Lung microvascular endothelial cell (primary cell): Measurements from ENCODE around the gene SMAD5. TPM values are rescaled to one million over a fixed set of nuclear protein-coding genes. Genes with fewer than 3 reads are reported as not detected.

ENCODE experiments used
- DNase-seq, 2 donors: peaks; one replicate each; pipeline versions ENCODE4 v3.0.0 to v3.0.0-alpha.2; 2010; ENCODE audit warnings: low read depth in 2 of 2
- total RNA-seq: library from RNA; depleted of rRNA; stranded (reverse); fragments of >200 nt; gene quantifications from 2 replicates; pipeline ENCODE4 v1.2.1, GENCODE V29; 2014

Gene SMAD5
- total RNA-seq = 26.2 and 28.6 TPM in 2 replicates

GRCh38 chr5:136132557-136133221 is at the start of gene SMAD5:
Gene SMAD5 (plus strand): TSS chr5:136132845. CDS start chr5:136153761, 20,916 bp downstream.
- peak; percentile 97 for DNase-seq

DNA sequence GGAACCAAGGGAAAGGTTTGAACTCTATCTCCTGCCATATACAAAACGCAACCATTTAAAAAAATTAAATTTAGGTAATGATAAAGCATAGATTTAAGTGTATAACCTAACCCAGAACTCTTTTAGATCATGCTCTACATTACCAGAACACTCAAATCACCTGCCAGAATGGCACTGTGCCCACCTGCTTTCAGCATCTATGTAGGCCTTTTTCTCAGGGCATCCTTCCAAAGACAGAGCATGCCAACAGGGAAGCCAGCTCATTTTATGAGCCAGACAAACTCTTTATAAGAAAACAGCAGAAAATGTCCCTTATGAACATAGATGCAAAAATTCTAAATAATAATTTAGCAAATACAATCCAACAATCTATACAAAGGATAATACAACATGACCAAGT is 47.9 kb upstream of the SMAD5 start:
- DNase-seq = no peak

DNA sequence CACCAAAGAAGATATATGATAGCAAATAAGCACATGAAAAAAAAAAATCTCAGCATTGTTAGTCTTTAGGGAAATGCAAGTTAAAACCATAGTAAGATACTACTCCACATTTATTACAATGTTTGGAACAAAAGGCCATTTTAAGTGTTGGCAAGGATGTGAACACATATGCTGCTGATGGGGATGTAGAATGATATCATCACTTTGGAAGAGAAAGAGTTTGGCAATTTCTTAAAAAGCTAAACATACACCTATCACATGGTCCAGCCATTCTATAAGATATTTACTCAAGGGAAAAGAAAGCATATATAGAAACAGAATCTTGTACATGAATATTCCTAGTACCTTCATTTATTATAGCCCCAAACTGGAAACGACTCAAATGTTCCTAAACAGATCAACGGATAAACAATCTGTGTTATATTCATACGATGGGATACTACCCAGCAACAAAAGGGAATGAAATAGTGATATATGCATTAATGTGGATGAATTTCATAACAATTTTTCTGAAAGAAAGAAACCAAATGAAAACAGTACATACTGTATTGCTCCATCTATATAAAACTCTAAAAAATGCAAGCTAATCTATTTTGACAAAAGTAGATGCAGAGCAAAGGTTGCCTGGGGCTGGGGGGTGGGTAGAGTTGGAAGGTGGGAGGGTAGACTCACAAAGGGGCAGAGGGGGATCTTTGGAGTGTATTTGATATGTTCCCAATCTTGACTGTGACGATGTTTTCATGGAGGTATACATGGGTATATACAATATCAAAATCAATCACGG is 45.7 kb upstream of the SMAD5 start:
- DNase-seq = no peak

- peak; percentile 11 to 84 for DNase-seq
These were observed 44.4 kb upstream of the SMAD5 start for GRCh38 chr5:136087961-136088871.

DNA sequence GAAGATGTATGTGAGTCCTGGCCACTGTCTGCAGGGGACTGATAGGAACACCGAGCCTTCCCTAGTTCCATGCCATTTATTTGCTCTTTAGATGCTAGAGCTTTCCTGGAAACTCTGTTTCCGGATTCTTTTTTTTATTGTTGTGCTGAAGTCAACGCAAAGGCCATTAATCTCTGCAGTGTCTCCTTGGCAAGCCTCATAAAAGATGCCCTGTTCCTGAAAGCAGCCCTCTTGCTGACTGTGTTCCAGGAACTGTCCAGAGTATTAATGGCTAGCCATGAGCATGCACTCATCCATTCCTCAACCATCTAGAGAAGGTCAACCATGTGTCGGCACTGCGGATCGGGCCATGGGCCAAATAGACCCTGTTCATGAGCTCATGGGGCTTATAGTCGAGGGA is 42.9 kb upstream of the SMAD5 start:
- peak in 1 of 2 donors; percentile 58 for DNase-seq

- no peak for DNase-seq
These were observed 42.3 kb upstream of the SMAD5 start for GRCh38 chr5:136090319-136090718.

DNA sequence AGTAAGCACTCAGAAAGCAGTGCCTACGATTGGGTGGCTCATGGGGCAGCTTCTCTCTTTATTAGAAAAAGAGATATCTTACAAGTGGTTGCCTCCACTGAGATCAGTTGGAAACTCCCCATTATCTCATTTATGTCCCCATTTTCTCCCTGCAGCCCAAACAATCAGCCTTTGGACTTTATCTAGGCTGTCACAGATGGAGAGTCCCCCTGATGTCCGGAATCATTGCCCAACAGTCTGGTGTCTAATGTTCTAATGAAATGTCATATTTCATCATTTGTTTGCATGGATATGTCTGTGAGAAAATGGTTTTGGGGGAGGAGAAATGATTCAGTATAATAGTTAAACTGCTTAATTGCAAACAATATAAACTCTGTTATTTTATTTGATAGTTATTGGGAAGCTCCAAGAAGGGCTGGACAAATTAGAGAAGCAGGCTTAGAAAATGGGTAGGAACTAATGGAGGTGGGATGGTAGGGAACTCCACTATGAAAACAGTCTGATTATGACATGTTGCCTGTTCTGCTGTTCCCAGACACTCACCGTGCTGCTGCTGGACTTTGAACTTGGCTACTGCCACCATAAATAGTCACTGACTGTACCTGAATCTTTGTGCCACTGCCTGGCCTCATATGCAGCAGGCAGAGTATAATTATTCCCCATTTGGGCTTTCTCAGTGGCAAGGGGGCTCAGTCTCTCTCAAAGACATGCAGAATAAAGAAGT is 38.3 kb upstream of the SMAD5 start:
- no peak for DNase-seq

DNA sequence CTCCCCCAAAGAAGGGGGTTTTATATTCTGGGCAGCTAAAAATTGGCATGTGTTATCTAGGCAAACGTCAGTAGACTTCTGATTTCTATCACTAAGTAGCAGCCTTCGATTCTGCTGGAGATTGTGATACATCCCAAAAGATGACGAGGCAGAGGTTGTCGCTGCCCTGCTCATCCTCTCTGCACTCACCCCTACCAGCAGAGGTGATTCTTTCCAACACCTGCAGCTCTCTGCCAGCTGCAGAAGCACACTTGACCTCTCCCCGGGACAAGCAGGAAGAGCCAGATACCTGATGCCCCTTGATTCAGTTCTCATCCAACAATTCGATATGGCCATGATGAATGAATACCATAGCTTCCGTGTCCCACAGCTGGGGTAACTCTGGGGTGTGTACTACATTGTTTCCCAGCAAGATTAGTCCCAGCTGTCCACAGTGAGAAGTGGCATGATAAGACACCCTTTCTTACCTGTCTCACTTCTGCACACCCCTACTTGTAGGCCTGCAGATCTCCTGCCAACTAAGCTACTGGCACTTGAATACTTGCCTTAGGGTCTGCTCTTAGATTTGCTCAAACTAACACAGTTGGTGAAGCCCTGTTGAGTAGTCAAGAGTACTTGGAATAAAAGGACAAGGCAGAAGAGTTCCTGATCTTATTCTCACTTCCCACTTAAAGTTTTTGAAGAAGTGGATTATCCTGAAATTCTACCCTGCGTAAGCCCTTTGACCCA is 37.6 kb upstream of the SMAD5 start:
- no peak for DNase-seq

DNA sequence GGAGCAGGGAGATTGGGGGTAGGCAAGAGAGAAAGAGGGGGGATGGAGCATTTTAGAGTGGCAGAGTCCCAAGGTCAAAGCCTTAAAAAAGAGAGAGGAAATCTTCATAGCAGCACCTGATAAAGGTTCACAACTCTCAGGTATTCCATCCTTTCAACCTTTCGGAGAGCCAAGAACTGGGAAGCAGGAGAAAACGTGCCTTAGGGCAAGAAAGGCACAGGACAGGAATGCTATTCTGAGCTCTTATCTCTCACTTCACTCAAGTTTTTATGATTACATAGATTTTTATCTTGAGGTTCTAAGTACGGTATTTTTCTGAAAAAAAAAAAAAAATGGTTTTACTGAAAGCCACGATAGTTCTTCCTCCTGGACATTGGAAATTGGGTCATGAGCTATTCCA is 34.5 kb upstream of the SMAD5 start:
- no peak for DNase-seq

- no peak for DNase-seq
These were observed 32.8 kb upstream of the SMAD5 start for GRCh38 chr5:136099870-136100269.

GRCh38 chr5:136101884-136102283 is 30.8 kb upstream of the SMAD5 start:
- DNase-seq = no peak

- DNase-seq = no peak
These were observed 29.5 kb upstream of the SMAD5 start for GRCh38 chr5:136103118-136103517.

- DNase-seq = peak in 1 of 2 donors; percentile 50
These were observed 28.2 kb upstream of the SMAD5 start for GRCh38 chr5:136104306-136104965.

DNA sequence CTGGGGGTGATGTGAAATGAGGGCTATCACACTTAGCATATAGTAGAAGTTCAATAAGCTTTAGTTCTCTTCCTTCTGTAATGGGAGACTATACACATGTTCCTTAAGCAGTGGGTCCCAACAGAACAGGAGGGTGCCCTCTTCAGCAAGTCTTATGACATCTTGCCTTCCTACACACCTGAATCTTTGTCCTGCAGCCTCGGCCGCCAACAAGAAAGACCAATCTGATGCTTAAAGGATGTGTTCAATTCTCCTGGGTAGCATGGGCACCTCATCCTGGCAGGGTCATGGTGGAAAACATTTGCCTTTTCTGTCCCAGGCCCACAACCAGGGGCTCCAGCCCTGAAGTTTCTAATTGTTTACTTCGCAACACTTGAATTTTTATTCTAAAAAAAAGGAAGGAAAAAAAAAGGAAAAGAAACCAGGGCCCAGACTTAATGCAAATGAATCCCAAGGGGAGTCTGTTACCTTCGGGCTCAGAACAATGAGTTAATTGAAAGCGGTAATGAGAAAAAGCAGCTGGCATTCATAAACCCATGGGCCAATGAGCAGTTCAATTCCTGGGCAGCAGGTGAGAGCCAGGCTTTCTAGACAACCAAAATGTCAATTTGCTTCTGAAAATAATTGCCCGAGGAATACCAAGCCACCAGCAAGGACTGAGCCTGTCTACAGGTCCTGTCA is 26.2 kb upstream of the SMAD5 start:
- no peak for DNase-seq

DNA sequence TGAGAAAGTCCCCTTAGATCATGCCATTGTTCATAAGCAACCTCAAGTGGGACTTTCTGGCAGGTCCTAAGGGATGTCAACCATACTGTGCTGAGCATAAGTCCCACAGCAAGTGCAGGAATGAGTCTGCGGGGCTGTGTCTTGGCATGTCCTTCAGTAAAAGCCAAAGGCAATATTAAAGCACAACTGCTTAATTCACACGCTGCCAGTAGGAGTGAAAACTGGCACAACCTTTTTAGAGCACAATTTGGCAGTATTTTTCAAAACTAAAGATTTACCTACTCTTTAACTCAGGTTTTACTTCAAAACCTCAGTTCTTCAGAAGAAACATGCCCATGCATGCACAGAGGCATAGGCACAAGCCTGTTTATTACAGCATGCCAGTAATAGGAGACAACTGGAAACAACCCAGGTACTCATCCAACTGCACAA is 24.4 kb upstream of the SMAD5 start:
- DNase-seq = no peak

DNA sequence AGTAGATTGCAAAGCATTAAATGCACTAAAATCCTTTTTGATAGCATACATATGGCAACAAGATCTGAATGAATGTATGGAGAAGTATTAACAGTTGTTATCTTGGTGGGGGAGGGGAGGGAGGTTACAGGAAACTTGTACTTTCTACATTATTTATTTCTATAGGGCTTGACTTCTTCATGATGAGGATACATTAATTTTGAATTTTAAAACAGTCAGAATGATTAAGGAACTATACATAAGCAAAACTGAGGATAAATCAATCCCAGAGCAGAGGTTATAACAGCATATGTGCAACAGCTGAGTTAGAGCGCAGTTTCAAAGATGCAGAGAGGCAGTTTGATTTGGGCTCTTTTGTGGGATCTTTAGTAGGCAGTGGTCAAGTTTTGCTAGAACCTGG is 23.9 kb upstream of the SMAD5 start:
- DNase-seq = no peak

GRCh38 chr5:136109453-136110135 is 23.1 kb upstream of the SMAD5 start:
- DNase-seq = no peak

GRCh38 chr5:136113606-136114005 is 19.0 kb upstream of the SMAD5 start:
- DNase-seq = no peak
